NCI-H2196 (cell line): ENCODE measurements around the gene TNNT1.
"Not testable (repeated sequence)": the region's sequence is repeated elsewhere in the genome, so short reads cannot be mapped to it uniquely, and the experiment has no call there.

Experiments
- DNase-seq: peaks from one replicate; lab custom pipeline; 2025; ENCODE audit not compliant: unreplicated experiment; lab: John Stamatoyannopoulos, UW

The TNNT1 gene, protein sequence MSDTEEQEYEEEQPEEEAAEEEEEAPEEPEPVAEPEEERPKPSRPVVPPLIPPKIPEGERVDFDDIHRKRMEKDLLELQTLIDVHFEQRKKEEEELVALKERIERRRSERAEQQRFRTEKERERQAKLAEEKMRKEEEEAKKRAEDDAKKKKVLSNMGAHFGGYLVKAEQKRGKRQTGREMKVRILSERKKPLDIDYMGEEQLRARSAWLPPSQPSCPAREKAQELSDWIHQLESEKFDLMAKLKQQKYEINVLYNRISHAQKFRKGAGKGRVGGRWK

DNA sequence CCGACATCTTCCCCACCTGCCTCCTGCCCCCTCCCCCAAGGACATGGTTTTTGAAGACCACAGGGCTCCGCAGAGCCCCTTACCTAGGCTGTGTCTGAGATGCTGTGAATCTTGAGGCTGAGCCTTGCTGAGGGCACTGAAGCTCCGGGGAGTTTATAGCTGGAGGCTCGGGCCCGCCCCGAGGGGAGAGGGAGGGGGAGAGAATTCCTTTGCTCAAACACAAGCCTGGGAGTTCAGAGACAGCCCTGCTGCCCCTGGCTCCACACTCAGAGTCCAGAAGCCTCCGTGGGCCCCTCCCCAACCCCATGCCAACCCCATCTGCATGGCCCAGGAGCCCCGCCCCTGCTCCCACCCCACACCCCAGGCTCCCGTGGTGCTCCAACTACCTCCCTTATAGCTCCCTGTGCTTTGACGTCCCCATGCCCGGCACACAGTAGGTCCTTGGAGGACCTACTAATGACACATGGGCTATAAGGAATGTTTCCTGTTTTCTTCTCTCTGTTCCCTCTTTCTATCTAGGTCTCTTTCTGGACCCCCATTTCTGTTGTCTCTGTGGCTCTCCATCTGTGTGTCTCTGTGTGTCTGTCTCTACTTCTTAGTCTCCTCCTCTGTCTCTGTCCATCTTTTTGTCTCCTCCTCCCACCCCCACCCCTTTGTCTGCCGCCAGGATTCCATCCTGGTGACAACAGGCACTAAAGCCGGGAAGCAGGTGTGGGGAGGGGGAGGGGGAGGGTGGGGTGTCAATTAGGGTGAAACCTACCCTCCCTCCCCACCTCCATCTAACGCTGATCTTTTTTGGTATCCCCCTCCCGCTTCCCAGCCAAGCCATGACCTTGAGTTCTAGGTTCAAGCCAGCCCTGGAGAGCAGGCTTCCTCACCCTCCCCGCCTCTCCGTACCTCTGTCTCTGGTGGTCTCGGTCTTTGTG is at the start of gene TNNT1:
TNNT1 (minus strand) TSS at position 129 of the 926 bp plus-strand sequence. CDS start 2,049 bp downstream, outside the sequence.
- no peak for DNase-seq

DNA sequence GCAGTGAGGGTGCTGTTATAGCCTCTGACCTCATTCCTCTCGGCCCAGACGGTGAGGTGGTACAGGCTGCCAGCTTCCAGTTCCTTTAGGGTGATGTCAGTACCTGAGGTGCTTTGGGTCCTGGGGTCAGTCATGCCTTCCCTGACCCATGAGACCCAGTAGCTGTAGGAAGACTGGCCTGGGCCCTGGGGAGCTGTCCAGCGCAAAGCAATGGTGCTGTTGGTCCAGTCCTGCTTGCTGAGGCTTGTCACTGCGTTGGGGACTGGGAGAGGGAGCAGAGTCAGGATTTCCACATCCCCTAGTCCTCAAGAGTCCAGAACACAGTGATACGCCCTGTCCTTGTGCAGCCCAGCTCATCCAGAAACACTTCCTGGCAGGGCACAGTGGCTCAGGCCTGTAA is 49.6 kb upstream of the TNNT1 start:
- no peak for DNase-seq

DNA sequence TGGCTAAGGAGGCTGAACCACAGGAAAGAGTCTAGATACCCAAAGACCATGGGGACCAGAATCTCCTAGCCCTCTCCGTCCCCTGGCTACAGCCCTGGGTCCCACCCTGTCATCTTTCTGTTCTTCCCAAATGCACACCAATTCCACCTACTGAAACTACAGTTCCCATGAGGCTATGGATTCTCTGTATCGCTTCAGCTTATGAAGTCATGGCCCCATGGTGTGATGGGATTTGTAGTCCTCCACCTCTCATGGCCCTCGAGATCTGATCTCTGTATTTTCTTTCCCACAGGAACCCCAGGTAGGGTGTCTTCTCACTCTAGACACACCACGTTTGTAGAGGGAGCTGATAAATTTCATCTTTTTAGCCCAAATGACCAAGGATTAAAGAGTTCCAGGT is 48.5 kb upstream of the TNNT1 start:
- peak; percentile 24 for DNase-seq

DNA sequence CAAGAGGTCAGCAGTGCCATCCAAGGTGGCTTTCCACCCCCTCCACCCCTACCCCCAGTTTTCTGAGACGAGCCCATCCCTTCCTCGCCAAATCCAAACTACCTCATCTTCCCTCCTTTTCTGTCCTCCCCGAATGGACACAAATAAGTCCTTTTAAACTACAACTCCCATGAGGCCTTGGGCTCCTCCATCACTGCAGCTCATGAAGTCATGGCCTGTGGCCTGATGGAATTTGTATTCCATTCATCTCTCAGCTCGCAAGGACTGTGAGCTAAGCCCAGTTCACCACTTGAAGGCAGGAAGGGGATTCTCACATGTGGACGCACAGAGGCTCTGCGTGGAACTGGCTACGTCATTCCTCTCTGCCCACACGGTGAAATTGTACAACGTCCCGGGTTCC is 47.8 kb upstream of the TNNT1 start:
- no peak for DNase-seq

DNA sequence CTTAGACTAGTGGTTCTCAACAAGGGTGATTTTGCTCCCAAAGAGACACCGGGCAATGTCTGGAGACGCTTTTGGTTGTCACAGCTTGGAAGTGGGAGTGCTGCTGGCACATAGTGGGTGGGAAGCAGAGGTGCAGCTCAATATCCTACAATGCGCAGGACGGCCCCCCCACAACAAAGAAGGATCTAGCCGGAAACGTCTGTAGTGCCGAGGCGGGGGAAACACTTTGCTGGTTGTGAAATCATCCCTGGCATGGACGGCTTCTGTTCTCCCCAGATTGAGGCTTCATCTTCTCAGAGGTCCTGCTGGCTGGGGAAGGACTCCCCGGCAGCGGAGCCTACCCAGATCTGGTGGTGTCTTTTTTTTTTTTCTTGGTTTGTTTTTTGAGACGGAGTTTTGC is 44.5 kb upstream of the TNNT1 start:
- no peak for DNase-seq

DNA sequence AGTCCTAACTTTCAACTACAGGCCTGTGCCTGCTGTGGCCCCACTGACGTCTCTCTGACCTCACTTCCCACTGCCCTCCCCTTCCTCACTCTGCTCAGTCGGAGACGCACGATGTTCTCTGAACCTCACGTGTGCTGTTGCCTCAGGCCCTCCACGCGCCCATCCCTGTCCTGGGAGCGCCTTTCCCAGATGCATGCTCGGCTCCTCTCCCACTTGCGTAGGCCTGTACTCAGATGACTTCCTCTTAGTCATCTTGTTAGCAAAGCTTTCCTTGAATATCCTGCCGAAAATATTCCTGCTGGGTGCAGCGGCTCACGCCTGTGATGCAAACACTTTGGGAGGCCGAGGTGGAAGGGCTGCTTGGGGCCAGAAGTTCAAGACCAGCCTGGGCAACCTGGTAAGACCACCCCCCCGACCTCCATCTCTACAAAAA is 40.4 kb upstream of the TNNT1 start:
- DNase-seq = no peak

DNA sequence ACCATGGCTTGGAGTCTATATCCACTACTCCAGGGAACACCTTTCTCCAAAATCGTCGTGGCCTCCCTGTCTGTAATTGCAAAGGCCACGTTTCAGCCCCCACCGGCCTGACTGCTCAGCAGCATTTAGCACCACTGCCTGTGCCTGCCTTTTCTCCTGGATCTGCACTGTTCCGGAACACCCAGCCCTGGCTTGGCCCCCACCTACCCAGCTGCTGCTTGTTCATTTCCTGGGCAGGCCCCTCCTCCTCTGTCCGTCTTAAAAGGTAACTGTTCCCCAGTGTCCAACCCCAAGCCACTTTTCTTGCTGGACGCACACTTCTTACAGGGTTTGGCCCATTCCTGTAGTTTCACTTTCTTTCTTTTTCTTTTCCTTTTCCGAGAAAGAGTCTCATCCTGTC is 39.6 kb upstream of the TNNT1 start:
- no peak for DNase-seq

DNA sequence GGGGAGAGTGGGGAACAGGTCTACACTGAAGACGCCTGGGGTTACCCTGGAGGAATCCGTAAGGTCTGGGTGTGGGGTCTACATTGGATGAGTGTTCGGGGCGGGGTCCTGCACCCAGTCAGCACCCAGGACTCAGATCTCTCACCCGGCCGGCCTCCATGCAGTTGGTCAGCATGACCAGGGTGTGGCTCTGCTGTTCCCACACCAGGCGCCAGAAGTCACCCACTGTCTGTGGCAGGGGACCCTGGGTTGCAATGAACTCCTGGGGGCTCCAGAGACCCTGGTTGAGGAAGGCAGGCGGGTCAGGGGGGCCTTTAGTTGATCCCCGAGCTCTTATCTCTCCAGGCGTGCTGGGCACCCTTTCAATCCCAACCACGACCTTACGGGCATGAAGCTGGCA is 37.1 kb upstream of the TNNT1 start:
- no peak for DNase-seq

DNA sequence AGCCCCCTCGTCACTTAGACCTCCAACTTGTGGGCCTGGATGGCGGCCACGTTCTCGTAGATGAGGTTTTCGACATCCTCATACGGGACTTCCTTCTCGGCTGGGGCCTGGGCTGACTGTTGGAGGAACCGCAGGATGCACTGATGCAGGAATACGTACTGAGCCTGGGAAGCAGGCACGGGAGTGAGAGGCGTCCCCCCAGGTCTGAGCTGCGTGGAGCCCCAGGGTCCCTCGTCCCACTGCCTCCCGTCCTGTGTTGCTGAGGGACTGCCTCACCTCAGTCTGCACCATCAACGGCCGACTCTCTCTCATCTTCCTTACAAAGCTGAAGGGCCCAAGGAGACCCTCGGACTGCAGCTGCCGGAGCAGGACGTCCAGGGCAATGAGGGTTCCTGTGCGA is 32.7 kb upstream of the TNNT1 start:
- no peak for DNase-seq

DNA sequence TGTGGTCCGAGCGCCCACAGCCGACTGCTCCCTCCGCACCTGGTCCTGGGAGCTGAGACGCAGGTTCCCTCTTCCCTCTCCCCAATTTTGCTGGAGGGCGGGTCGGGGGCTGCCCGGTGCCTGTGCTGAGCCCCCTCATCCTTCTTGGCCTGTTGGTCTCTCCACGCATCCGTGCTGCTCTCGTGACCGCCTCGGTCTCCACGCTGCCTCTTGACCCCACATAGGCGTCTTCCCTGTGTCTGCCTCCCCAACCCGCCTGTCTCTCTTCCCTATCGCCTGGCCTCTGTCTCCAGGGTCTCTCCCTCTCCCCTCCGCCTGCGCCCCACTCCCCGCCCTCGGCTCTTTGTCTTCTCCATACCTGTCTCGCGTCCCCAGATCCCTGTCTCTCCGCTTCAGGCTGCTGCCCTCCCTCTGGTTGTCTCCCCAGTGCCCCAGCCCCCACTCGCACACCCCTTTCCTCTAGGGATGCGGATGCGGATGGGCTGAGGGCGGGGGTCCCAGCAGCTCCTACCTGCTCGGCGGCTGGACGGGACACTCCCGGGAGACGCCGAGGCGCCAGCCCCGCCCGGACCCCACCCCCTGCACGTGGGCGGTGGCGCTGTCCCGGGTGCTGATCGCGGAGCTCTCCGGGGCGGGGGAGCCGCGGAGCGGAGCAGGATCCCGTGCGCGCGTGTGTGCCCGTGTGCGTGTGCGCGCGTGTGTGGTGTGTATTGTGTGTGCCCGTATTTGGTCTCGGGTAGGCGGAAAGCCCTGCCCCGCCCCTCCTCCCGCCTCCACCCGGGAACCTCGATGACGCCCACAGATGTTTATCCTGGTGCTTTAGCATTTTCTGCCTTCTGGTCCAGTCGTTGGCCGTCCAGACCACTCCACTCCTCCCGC is 30.8 kb upstream of the TNNT1 start, which contains the start of gene SYT5:
SYT5 (minus strand) TSS at position 684 of the 879 bp plus-strand sequence. CDS start 1,248 bp downstream, outside the sequence.
- peak; percentile 33 for DNase-seq

DNA sequence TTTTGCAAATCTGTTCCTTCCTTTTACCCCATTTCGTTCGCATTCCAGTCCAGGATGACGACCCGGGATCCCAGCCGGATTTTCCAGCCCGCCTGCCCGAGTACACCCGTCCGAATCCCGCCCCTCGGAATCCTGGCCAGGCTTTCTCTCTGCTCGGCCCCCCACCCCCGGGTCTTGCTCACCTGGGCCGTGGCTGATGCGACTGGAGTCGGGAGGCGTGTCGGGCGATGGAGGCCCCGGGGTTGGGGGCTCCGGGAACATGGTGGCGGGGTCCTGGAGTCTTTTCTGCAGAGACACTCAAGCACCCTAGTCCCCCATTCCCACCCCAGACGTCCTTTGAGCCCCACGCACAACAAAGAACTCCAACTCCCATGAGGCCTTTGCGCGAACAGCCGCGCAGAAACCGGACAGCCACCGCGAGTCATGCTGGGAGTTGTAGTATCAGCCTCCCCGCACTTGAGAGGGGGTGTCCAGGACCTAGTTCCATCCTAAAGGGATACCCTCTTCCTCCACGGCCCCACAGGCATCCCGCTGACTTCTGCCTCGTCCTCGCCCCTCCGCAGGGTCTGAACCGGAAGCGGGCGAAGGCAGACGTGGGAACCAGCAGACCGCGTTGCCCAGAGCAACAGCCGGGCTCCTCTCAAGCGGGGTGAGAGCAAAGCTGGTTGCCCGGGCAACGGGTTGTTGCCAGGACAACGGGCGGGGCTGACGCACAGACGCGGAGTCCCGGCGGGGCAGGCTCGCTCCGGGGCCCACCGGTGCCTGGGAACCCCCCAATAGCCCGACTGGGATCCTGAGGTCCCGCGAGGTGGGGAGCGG is 30.0 kb upstream of the TNNT1 start:
- peak; percentile 95 for DNase-seq

DNA sequence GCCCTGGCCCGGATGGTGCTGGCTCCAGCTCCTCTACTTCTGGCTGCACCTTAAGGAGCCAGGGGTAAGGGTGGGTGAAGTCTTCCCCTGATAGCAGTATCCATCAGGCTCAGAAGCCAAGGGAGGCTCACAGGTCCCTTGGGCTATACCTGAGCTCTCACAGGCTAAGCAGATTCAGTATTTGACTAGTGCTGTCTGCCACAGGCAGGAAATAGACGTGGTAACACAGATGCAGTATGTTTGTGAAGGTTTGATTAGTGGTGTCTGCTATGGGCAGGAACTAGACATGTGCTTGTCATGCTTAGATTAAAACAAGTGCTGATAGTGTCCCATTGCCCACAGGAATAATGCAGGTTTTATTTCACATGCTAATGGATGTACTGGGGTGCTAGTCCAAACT is 27.1 kb upstream of the TNNT1 start:
- DNase-seq = peak; percentile 29

DNA sequence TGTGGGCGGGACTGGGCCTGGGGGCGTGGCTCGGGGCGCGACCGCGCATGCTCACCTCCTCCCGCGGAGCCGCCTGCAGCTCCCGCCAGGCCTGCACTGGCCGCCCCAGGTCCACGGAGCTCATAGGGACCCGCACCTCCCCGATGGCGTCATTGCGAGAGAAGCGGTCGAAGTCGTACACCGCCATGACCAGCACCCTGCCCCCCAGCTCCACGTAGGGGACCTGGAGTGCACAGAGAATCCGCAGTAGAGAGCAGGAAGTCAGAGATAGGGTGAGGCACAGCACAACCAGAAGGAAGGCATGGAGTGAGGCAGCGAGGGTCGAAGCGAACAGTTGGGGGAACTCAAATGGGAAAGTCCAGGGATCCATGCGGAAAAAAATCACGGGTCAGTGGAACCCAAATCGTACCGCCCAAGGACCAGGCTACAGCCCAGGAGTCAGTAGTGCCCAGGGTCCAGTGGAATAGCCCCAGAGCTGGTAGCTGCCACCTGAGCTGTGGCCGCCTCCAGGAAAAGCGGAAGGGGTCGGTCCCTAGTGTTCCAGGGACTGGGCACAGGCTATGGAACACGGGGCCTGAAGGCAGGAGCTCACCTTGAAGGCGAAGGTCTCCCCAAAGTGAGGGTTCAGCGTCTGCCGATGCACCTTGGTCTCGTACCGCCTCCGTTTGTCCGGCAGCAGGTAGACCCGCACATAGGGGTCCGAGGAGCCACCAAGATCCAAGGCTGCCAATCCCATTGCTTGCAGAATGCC is 26.3 kb upstream of the TNNT1 start:
- no peak for DNase-seq

DNA sequence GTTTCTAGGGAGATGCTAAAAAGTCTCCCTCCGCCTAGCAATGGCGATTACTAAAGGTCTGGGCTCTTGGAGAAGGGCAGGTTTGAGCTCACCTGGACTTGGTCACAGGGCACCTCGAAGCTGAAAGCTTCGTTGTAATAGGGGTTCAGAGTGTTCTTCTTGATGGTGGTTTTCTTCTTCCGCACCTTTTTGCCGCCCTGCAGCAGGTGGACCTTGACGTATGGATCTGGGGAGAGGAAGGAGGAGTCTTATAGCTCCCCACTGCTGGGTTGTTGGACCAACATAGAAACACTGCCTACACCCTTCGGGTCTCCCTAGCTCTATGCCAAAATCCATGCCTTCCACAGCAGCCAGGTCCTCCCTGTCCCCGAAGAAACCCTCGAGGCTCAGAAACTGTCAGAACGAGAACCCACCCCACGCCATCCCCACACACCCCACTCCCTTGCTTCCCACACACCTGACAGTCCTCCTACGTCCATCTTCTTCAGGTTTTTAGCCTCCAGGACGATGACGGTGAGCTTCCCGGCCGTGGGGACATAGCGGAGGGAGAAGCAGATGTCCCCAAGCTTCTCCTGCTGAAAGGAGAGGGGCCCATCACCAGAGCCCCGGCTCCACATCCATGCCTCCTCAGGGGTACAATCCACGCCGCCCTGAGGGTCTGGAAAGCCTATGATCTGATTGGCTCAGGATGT is 25.6 kb upstream of the TNNT1 start:
- no peak for DNase-seq

DNA sequence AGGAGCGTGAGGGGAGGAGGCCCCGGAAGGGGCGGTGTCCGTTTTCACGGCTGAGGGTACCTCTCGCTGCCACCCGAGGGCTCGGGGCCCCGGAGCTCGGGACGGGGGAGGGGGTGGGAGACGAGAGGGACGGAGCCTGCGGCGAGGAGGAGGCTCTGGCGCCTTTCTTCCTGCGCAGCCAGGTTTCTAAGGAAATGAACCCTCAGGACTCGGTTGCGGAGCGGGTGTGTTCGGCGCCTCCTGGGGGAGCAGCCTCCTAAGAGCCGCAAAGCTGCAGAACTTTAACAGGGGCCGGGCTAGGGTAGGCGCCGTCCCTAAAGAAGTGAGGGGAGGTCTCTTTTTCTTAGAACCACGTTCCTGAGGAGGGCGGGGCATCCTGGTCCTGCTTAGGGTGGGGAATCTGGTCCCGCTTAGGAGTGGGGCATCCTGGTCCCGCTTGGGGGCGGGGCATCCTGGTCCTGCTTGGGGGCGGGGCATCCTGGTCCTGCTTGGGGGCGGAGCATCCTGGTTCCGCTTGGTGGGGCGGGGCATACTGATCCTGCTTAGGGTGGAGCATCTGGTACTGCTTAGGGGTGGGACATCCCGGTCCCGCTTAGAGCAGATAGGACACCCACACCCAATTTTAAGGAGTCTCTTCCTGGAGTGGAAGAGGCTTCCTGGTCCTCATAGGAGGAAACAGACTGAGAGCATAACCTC is 24.9 kb upstream of the TNNT1 start:
- DNase-seq = peak; percentile 83

DNA sequence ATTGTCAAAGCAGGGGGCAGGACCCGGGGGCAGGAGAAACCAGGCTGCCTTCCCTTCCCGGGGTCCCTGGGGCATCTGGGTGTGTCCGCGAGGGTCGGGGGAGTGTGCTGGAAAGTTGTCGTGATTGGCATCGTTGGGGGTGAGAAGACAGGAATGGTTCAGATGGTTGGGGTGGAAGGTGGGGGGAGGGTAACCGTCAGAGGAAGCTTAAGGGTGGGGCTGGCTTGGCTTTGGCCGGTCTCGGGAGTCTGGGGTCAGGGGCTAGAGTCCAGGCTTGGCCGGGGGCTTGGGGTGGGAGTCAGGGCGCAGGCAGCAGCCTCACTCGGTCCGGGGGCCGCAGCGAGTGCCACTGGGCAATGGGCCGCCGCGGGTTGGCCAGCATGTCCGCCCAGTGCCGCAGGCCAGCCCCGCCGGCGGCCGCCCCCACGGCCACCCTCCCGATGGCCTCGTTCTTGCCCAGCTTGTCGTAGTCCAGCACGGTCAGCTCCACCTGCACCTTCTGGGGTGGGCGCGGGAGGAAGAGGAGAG is 24.2 kb upstream of the TNNT1 start:
- no peak for DNase-seq

DNA sequence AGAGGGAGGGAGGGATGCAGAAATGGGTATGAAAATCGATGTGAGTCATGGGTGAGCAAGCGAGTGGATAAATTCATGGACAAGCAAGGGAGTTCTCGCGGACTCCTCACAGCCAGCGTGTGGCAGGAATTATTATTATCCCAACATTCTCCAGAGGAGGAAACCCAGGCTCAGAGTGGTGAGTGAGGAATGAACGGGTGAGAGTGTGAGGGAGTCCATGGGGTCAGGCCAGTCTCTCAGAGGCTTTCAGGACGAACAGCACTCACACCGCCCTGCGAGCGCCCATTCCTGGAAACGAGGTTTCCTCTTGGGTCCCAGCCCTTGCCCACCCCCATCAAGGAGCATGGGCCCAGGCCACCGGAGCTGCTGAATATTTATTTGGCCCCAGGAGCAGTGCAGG is 23.7 kb upstream of the TNNT1 start:
- DNase-seq = no peak

DNA sequence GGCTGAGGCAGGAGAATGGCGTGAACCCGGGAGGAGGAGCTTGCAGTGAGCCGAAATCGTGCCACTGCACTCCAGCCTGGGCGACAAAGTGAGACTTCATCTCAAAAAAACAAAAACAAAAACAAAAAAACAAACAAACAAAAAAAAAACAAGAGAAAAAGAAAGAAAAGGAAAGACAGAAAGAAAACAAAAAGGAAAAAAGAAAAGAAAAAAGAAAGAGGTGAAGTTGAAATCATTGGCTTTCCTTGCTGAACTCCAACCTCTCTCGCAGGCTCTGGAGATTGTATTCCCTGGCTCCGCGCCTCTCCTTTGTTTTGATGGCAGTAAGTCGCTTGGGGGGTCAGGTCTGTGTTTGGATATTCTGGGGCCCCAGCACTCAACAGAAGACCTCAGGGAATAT is 23.3 kb upstream of the TNNT1 start:
- not testable (repeated sequence) for DNase-seq
